ENCODE data around the gene HBZ. TPM values are rescaled to one million over a fixed set of nuclear protein-coding genes. Genes with fewer than 3 reads are reported as not detected.

Gene HBZ
- total RNA-seq, 1 experiment from 2014 or later = not detected

DNA sequence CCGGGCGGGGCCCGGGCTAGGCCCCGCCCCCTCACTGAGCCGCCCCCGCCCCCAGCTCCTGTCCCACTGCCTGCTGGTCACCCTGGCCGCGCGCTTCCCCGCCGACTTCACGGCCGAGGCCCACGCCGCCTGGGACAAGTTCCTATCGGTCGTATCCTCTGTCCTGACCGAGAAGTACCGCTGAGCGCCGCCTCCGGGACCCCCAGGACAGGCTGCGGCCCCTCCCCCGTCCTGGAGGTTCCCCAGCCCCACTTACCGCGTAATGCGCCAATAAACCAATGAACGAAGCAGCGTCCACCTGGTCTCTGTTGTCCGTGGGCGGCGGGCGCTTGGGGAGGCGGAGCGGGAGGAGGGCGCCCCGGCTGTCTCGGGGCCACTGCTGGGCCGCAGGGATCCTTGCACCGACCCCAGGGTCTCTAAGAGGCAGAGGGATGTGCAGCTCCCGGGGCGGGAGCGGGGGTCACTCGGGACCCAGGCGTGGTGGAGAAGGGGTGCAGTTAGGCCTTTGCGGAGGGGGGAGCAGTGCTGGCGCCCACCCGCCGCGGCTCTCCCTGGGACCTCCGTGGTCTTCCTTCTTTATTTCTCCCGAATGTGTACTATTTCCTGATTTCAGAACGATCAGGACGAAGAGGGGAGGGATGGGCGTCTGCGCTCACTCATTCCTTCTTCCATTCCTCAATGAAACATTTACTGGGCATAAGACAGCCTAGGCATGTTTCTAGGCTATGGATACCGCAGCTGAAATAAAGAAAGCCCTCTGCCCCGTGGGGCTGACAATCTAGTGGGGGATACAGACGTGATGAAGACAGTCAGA is 2.0 kb downstream of the HBZ start:
- H3K9me2 ChIP-seq (replicated peaks; ENCODE audit: low read length) = no peaks in the 10 kb centered on the region
- no peak overlapping the region for H3K27ac ChIP-seq (ENCODE audit: low read length)
- H3K79me2 ChIP-seq (ENCODE audit: low read length) = no peaks in the 10 kb centered on the region
- CTCF ChIA-PET = no interaction called here
- TF ChIP-seq, protein P1, sequence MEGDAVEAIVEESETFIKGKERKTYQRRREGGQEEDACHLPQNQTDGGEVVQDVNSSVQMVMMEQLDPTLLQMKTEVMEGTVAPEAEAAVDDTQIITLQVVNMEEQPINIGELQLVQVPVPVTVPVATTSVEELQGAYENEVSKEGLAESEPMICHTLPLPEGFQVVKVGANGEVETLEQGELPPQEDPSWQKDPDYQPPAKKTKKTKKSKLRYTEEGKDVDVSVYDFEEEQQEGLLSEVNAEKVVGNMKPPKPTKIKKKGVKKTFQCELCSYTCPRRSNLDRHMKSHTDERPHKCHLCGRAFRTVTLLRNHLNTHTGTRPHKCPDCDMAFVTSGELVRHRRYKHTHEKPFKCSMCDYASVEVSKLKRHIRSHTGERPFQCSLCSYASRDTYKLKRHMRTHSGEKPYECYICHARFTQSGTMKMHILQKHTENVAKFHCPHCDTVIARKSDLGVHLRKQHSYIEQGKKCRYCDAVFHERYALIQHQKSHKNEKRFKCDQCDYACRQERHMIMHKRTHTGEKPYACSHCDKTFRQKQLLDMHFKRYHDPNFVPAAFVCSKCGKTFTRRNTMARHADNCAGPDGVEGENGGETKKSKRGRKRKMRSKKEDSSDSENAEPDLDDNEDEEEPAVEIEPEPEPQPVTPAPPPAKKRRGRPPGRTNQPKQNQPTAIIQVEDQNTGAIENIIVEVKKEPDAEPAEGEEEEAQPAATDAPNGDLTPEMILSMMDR (conservative IDR thresholded peaks at IDR 0.05; ENCODE audit: low read depth, low read length) = no peak
- TF ChIP-seq EZH2phosphoT487 (IDR thresholded peaks at IDR 0.05; ENCODE audit: borderline replicate concordance, low read length) (no peak), EZH2 (IDR thresholded peaks at IDR 0.05; ENCODE audit: low read length, unreplicated experiment) (no peak)
- H3K9me3 ChIP-seq (ENCODE audit: low read length) = no peaks in the 10 kb centered on the region
- BruUV-seq (replicated peaks) = no TSS peak
- intact Hi-C loops (cut with micrococcal nuclease) = no loop called here
- H3K4me2 ChIP-seq (ENCODE audit: low read length) = peak overlapping the region; percentile 97
- ATAC-seq (peak; percentile 42), DNase-seq (no peak)
- peak overlapping the region; percentile 41 for H3K9ac ChIP-seq (ENCODE audit: low read length)
- no peaks in the 10 kb centered on the region for H3K27me3 ChIP-seq (ENCODE audit: low read length)
- no peaks in the 10 kb centered on the region for H3F3A ChIP-seq (ENCODE audit: low read length, unreplicated experiment)
- H3K36me3 ChIP-seq (ENCODE audit: low read depth, low read length) = no peaks in the 10 kb centered on the region
- no peaks in the 10 kb centered on the region for H4K20me1 ChIP-seq (ENCODE audit: low read length)
- POLR2A ChIA-PET (ENCODE audit: unreplicated experiment) = no interaction called here
- H3K4me3 ChIP-seq (ENCODE audit: low read length) = peak overlapping the region; percentile 74
- H2AFZ ChIP-seq (ENCODE audit: low read length) = peak overlapping the region; percentile 95
- H3K4me1 ChIP-seq (ENCODE audit: insufficient read depth, low read length) = peaks cover 7% of the 10 kb centered on the region; the same call in 1 of the 2 replicates

DNA sequence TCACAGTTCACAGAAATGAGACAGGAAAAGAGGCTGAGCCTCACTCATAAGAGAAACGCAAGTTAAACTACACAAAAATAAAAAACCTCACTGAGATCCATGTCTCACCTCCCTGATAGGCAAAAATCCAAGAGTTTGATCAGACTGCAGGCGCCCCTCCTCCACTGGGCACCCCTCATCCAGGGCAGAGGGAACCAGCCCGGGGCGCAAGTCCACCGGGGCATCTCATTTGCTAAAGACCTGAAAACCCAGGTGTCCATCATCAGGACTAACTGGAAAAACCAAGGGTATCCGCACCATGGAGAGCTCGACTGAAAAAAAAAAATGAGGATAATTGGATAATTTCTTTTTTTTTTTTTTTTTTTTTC is 2.6 kb downstream of the HBZ start:
- H2AFZ ChIP-seq (ENCODE audit: low read length) = peak overlapping the region; percentile 95
- intact Hi-C loops (cut with micrococcal nuclease) = no loop called here
- no peak overlapping the region; the same call in 1 of the 2 replicates for H3K9ac ChIP-seq (ENCODE audit: low read length)

More for the DNA sequence above, 2.6 kb downstream of the HBZ start:
- Histone ChIP-seq H3K79me2 (ENCODE audit: low read length) (no peaks in the 10 kb centered on the region), H3K9me3 (ENCODE audit: low read length) (no peaks in the 10 kb centered on the region), H3K4me2 (ENCODE audit: low read length) (peak overlapping the region; percentile 97), H4K20me1 (ENCODE audit: low read length) (no peaks in the 10 kb centered on the region), H3K27ac (ENCODE audit: low read length) (no peak overlapping the region), H3K4me1 (ENCODE audit: insufficient read depth, low read length) (peaks cover 7% of the 10 kb centered on the region; the same call in 1 of the 2 replicates), H3K27me3 (ENCODE audit: low read length) (no peaks in the 10 kb centered on the region), H3K9me2 (replicated peaks; ENCODE audit: low read length) (no peaks in the 10 kb centered on the region), H3K4me3 (ENCODE audit: low read length) (peak overlapping the region; percentile 74), H3F3A (ENCODE audit: low read length, unreplicated experiment) (no peaks in the 10 kb centered on the region), H3K36me3 (ENCODE audit: low read depth, low read length) (no peaks in the 10 kb centered on the region)
- ChIA-PET POLR2A (ENCODE audit: unreplicated experiment) (no interaction called here), CTCF (no interaction called here)
- DNase-seq (no peak), ATAC-seq (no peak)
- TF ChIP-seq EZH2 (IDR thresholded peaks at IDR 0.05; ENCODE audit: low read length, unreplicated experiment) (no peak), EZH2phosphoT487 (IDR thresholded peaks at IDR 0.05; ENCODE audit: borderline replicate concordance, low read length) (no peak)
- TF ChIP-seq, protein P1 (conservative IDR thresholded peaks at IDR 0.05; ENCODE audit: low read depth, low read length) = no peak
- BruUV-seq (replicated peaks) = no TSS peak
